Measurements from ENCODE around the gene TEX51. TPM values are rescaled to one million over a fixed set of nuclear protein-coding genes. Genes with fewer than 3 reads are reported as not detected.

Gene TEX51
- total and polyA plus RNA-seq, 2 donors (not counting 3 experiments of a cell fraction or from before 2014, with no cell fraction given), result not detected

DNA sequence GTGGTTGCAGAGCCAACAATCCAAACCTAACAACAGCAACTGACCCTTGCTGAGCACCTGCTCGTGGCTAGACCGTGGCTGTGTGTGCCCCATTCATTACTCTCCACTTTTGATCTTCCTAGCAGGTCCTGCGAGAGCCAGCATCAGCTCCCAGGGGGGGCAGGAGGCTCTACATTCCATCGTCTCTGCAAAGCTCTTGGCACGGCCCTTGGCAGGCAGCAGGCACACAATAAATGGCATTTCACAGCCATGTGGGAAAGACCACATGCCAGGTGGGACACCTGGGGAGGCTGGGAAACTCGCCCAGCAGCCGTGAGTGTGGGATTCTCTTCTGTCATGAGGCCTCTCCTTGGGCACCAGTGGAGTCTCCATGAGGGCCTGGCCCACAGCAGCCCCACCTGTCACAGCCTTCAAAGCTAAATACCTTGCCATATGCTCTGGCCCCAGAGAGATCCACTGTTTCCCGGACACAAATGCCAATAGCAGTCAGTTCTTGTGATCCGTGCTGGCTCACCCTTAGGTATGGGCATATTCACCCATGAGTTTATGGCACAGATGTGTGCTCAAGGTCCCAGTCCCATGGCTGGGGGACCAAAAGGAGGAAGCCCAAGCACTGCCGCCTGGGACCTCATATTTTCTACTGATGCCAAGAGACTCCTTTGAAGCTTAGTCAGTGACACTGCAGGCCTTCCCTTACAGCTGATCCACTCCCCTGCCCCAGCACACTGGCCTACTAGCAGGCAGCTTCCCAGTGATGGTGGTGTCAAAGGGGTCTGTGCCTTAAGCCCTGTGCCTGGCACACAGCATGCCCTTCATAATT is 6.8 kb upstream of the TEX51 start:
- POLR2A ChIA-PET, result no interaction called here
- Histone ChIP-seq H3K4me1 (ENCODE audit: control insufficient read depth, extremely low read depth, insufficient read depth, low read length) (no peaks in the 10 kb centered on the region), H3K79me2 (ENCODE audit: control insufficient read depth, insufficient read depth, low read length) (no peaks in the 10 kb centered on the region), H3K27ac (ENCODE audit: insufficient read depth, low read depth, low read length) (no peak overlapping the region), H3K9me3 (replicated peaks; ENCODE audit: control insufficient read depth, insufficient read depth, low read length) (no peaks in the 10 kb centered on the region), H3K4me3 (replicated peaks in 1 of 3; ENCODE audit: insufficient read depth in 1 of 3, low read depth in 1 of 3, low read length in 3 of 3) (no peak overlapping the region), H3K27me3 (ENCODE audit: control insufficient read depth in 2 of 2, insufficient read depth in 2 of 2, low read length in 2 of 2) (no peaks in the 10 kb centered on the region), H3K9me1 (replicated peaks; ENCODE audit: control insufficient read depth, extremely low read depth, insufficient read depth, low read length) (no peaks in the 10 kb centered on the region), H4K20me1 (replicated peaks; ENCODE audit: control insufficient read depth, extremely low read depth, insufficient read depth, low read length) (no peaks in the 10 kb centered on the region), H2AFZ (ENCODE audit: low read depth, low read length) (no peak overlapping the region), H3K9ac (replicated peaks; ENCODE audit: extremely low read depth, insufficient read depth, low read length) (no peak overlapping the region), H3K36me3 (ENCODE audit: control insufficient read depth in 2 of 2, extremely low read depth in 1 of 2, insufficient read depth in 2 of 2, low read length in 2 of 2) (no peaks in the 10 kb centered on the region), H3K4me2 (ENCODE audit: insufficient read depth, low read length) (no peak overlapping the region)
- DNase-seq (ENCODE audit: low read depth, low spot score), result no peak
- intact Hi-C loops (cut with micrococcal nuclease) (no loop called here), dilution Hi-C loops (cut with MboI; ENCODE audit: extremely low pct_ligation_motif_present, low sequenced_read_pairs) (no loop called here)
- TF ChIP-seq GATA2 (IDR thresholded peaks at IDR 0.05; ENCODE audit: insufficient read depth, insufficient read length, low read depth, low read length) (no peak), MAX (IDR thresholded peaks at IDR 0.05; ENCODE audit: insufficient read depth, insufficient read length) (no peak), MYC (IDR thresholded peaks at IDR 0.05; ENCODE audit: low read depth, low read length) (no peak), POLR2A (IDR thresholded peaks at IDR 0.05; ENCODE audit: low read depth, low read length) (no peak), POLR2AphosphoS5 (IDR thresholded peaks at IDR 0.05; ENCODE audit: insufficient read depth, low read depth, low read length) (no peak), FOS (IDR thresholded peaks at IDR 0.05; ENCODE audit: borderline replicate concordance, insufficient read depth, low read length) (no peak), EZH2 (IDR thresholded peaks at IDR 0.05; ENCODE audit: borderline replicate concordance, low read depth, low read length, severe bottlenecking) (no peak), JUN (IDR thresholded peaks at IDR 0.05; ENCODE audit: borderline replicate concordance, insufficient read depth, insufficient read length, low read depth) (no peak)
- TF ChIP-seq, protein P1, sequence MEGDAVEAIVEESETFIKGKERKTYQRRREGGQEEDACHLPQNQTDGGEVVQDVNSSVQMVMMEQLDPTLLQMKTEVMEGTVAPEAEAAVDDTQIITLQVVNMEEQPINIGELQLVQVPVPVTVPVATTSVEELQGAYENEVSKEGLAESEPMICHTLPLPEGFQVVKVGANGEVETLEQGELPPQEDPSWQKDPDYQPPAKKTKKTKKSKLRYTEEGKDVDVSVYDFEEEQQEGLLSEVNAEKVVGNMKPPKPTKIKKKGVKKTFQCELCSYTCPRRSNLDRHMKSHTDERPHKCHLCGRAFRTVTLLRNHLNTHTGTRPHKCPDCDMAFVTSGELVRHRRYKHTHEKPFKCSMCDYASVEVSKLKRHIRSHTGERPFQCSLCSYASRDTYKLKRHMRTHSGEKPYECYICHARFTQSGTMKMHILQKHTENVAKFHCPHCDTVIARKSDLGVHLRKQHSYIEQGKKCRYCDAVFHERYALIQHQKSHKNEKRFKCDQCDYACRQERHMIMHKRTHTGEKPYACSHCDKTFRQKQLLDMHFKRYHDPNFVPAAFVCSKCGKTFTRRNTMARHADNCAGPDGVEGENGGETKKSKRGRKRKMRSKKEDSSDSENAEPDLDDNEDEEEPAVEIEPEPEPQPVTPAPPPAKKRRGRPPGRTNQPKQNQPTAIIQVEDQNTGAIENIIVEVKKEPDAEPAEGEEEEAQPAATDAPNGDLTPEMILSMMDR (IDR thresholded peaks at IDR 0.05; ENCODE audit: extremely low read depth in 1 of 2, insufficient read depth in 1 of 2, low read depth in 1 of 2, low read length in 2 of 2), result no peak
- FAIRE-seq, result no peak
- CTCF ChIA-PET, result no interaction called here
- no TSS peak for BruUV-seq (replicated peaks)

Measured in endothelial cell of umbilical vein (primary cell).